Measurements from ENCODE around the gene TSGA10. TPM values are rescaled to one million over a fixed set of nuclear protein-coding genes. Genes with fewer than 3 reads are reported as not detected.

TSGA10 gene
- total RNA-seq, 1 experiment from 2014 or later = 6.6 TPM

- H3K9me2 ChIP-seq (ENCODE audit: insufficient read depth) = no peaks in the 10 kb centered on the region
- intact Hi-C loops (cut with micrococcal nuclease) = no loop called here
- no TSS peak for BruUV-seq (replicated peaks)
- H2AFZ ChIP-seq (ENCODE audit: low read depth, low read length, poor library complexity, severe bottlenecking) = no peak overlapping the region
- DNase-seq (ENCODE audit: low read depth, low spot score) (no peak), ATAC-seq (no peak)
- H3K9ac ChIP-seq (ENCODE audit: low read length) = no peak overlapping the region
- TF ChIP-seq POLR2AphosphoS5 (IDR thresholded peaks at IDR 0.05; ENCODE audit: low read depth, low read length) = no peak
- no peak for TF ChIP-seq ELF1 (IDR thresholded peaks at IDR 0.05; ENCODE audit: borderline replicate concordance, low read depth)
- TF ChIP-seq EZH2 (IDR thresholded peaks at IDR 0.05) = no peak
- TF ChIP-seq SP1 (IDR thresholded peaks at IDR 0.05; ENCODE audit: low read depth) = no peak
- TF ChIP-seq, protein P1, sequence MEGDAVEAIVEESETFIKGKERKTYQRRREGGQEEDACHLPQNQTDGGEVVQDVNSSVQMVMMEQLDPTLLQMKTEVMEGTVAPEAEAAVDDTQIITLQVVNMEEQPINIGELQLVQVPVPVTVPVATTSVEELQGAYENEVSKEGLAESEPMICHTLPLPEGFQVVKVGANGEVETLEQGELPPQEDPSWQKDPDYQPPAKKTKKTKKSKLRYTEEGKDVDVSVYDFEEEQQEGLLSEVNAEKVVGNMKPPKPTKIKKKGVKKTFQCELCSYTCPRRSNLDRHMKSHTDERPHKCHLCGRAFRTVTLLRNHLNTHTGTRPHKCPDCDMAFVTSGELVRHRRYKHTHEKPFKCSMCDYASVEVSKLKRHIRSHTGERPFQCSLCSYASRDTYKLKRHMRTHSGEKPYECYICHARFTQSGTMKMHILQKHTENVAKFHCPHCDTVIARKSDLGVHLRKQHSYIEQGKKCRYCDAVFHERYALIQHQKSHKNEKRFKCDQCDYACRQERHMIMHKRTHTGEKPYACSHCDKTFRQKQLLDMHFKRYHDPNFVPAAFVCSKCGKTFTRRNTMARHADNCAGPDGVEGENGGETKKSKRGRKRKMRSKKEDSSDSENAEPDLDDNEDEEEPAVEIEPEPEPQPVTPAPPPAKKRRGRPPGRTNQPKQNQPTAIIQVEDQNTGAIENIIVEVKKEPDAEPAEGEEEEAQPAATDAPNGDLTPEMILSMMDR (IDR thresholded peaks at IDR 0.05 in 2 of 3, conservative IDR thresholded peaks at IDR 0.05 in 1 of 3; ENCODE audit: borderline replicate concordance in 1 of 3, insufficient read depth in 1 of 3, low read depth in 2 of 3, low read length in 2 of 3) = no peak
- TF ChIP-seq JUND (IDR thresholded peaks at IDR 0.05) = no peak
- TF ChIP-seq, protein P2, sequence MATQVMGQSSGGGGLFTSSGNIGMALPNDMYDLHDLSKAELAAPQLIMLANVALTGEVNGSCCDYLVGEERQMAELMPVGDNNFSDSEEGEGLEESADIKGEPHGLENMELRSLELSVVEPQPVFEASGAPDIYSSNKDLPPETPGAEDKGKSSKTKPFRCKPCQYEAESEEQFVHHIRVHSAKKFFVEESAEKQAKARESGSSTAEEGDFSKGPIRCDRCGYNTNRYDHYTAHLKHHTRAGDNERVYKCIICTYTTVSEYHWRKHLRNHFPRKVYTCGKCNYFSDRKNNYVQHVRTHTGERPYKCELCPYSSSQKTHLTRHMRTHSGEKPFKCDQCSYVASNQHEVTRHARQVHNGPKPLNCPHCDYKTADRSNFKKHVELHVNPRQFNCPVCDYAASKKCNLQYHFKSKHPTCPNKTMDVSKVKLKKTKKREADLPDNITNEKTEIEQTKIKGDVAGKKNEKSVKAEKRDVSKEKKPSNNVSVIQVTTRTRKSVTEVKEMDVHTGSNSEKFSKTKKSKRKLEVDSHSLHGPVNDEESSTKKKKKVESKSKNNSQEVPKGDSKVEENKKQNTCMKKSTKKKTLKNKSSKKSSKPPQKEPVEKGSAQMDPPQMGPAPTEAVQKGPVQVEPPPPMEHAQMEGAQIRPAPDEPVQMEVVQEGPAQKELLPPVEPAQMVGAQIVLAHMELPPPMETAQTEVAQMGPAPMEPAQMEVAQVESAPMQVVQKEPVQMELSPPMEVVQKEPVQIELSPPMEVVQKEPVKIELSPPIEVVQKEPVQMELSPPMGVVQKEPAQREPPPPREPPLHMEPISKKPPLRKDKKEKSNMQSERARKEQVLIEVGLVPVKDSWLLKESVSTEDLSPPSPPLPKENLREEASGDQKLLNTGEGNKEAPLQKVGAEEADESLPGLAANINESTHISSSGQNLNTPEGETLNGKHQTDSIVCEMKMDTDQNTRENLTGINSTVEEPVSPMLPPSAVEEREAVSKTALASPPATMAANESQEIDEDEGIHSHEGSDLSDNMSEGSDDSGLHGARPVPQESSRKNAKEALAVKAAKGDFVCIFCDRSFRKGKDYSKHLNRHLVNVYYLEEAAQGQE (IDR thresholded peaks at IDR 0.05; ENCODE audit: low read depth) = no peak
- TF ChIP-seq SRF (IDR thresholded peaks at IDR 0.05; ENCODE audit: low read depth) = no peak
- no peak for TF ChIP-seq TCF7L2 (IDR thresholded peaks at IDR 0.05; ENCODE audit: borderline replicate concordance, extremely low read depth, insufficient read depth, insufficient read length)
- TF ChIP-seq EZH2phosphoT487 (IDR thresholded peaks at IDR 0.05; ENCODE audit: borderline replicate concordance) = no peak
- TF ChIP-seq ZFX (IDR thresholded peaks at IDR 0.05) = no peak
- no peak for TF ChIP-seq RAD21 (IDR thresholded peaks at IDR 0.05; ENCODE audit: low read depth)
- TF ChIP-seq MAX (IDR thresholded peaks at IDR 0.05) = no peak
- TF ChIP-seq ZBTB33 (IDR thresholded peaks at IDR 0.05; ENCODE audit: extremely low read depth, insufficient replicate concordance, low read length) = no peak
- TF ChIP-seq CBX3 (IDR thresholded peaks at IDR 0.05; ENCODE audit: low read depth) = no peak
- 0 out of 4 replicates have a peak, but pooled peaks cover 0 to 5% of the 10 kb centered on the region in 2 experiments for H3K9me3 ChIP-seq (ENCODE audit: control insufficient read depth in 1 of 2, insufficient read depth in 1 of 2, low read depth in 1 of 2, low read length in 2 of 2)
- H3K4me3 ChIP-seq (replicated peaks in 1 of 2; ENCODE audit: low read depth in 1 of 2, low read length in 2 of 2) = no peak overlapping the region
- H3K27me3 ChIP-seq (ENCODE audit: insufficient read depth, low read length) = no peaks in the 10 kb centered on the region
- no peak overlapping the region for H3K4me2 ChIP-seq (ENCODE audit: low read length)
- no peaks in the 10 kb centered on the region for H3K4me1 ChIP-seq (ENCODE audit: control insufficient read depth in 1 of 2, insufficient read depth in 2 of 2, low read length in 2 of 2)
- CTCF ChIA-PET = no interaction called here
- no peaks in the 10 kb centered on the region for H3K79me2 ChIP-seq (ENCODE audit: insufficient read depth, low read length)
- RAD21 ChIA-PET (ENCODE audit: low non-redundant PET in 1 of 2, low total read pairs in 2 of 2, uncharacterized antibody in 2 of 2, unreplicated experiment in 2 of 2) = no interaction called here
- POLR2A ChIA-PET = no interaction called here
- H4K20me1 ChIP-seq (ENCODE audit: insufficient read depth) = no peaks in the 10 kb centered on the region
- H3K36me3 ChIP-seq (ENCODE audit: control insufficient read depth in 1 of 2, insufficient read depth in 2 of 2, low read length in 2 of 2) = peaks cover 0 to 2% of the 10 kb centered on the region in 2 experiments; a peak in 2 of 4 replicates
- no peak overlapping the region for H3K27ac ChIP-seq (ENCODE audit: low read depth, low read length)
These were observed 26.8 kb downstream of the TSGA10 start for GRCh38 chr2:99127981-99128380.

Data from HCT116 (cell line).